ENCODE data around the gene CRYBG1.
A peak's percentile ranks its signal among the peaks of the same experiment; 100 is the strongest.
"Not testable (repeated sequence)": the region's sequence is repeated elsewhere in the genome, so short reads cannot be mapped to it uniquely, and the experiment has no call there.

CRYBG1 gene

DNA sequence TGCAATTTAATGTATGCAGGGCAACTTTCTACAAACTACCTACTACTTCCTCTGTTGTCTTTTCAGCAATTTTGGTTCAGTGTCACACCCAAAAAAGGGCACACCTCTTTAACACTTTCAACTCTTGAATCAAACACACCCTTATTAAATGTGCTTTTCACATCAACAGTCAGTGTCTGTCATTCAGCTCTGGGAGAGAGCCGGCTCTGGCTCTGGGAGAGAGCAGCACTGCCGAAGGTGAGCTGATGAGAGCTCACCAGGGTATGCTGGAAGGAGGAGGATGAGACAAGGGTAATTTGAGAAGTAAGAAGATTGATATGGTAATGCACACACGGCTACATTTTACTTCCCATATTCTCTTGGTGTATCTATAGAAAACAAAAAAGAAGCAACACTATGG, 134.5 kb downstream of the CRYBG1 start:
- DNase-seq (ENCODE audit: low read depth in 4 of 4, low spot score in 1 of 4), result no peak

DNA sequence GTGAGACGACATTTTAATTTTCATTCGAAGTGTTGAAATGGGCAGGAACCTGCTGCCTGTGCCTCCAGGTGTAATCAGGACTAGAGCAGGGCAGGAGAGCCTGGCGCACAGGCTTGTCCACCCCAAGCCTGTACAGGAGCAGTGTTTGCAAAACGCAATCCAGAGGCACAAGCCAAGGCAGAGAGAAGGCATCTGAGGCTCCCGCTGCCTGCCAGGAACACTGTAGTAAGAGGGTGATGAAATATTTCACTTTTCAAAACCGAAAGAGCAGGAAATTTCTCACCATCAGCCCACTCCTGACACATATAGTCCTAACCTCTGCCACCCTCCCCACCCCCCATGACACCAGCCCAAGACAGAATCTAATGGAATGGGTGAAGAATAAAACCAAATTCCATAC, 136.3 kb downstream of the CRYBG1 start:
- DNase-seq (ENCODE audit: low read depth in 4 of 4, low spot score in 1 of 4), result no peak

DNA sequence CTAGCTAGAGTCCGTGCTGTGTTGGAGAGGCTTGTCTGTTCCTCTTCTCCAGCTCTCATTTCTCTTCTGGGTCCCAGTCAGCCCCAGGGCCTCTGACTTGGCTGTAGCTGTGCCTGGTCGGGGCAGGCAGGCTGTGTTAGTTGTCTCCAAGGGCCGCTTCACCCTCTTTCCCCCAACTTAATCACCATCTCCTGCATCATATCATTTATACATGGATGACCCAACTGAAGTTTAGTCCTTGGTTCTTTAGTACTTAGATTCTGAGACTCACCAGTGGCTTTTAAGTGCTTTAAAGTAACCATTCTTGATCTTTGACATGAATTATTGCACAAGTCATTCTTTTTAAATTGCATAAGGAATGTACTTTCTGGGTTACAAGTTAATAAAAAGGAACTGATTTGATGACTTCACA, 141.4 kb downstream of the CRYBG1 start:
- DNase-seq (ENCODE audit: low read depth in 4 of 4, low spot score in 1 of 4), result no peak

DNA sequence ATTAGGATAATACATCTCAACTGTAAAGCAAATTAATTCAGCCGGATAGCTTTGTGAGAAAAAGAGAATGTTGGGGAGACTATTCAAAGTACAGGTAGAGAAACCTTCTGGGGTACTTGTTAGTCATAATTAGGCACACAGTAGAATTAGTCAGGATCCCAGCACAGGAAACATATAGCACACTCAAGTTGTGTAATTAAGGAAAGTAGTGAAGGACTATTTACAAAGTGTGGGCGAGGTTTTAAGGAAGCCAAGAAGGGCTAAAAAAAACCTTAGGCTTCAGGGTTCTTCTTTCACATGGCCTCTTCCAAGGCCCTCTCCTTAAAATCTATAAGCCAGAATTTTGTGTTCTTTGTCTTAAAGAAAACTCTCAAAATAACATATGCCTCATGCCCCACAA, 142.0 kb downstream of the CRYBG1 start:
- DNase-seq (ENCODE audit: low read depth in 4 of 4, low spot score in 1 of 4), result no peak

DNA sequence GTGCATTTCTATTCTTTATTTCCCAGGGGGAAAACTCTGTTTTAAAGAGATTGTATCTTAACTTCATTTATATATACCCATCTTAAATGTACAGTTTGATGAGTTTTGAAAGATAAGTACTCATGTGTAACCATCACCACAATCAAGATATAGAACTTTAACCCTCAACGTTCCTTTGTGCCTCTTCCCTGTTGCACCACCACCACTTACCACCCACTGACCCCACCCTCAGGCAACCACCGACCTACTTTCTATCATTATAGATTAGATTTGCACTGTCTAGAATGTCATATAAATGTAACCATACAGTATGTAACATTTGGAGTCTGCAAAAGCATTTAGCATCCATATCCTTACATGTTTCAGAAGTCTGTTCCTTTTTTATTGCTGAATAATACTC, 147.8 kb downstream of the CRYBG1 start:
- DNase-seq (ENCODE audit: low read depth in 4 of 4, low spot score in 1 of 4), result no peak

DNA sequence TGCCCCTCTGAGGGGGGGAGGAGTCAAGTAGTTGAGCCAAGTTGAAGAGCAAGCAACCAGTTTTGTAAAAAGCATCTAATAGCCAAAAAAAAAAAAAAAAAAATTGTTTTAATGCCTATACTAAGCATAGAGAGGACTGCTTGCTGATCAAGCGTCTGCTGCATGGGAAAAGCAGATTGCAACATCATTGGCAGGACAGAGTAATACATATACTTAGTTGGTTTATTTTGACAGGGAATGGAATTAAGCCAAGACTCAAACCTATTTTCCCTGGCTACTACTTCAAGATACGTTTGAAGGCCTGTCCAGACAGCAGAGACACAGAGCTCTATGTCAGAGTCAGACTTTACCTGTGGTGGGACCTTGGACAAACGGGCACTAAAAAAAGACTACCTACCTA, 148.3 kb downstream of the CRYBG1 start:
- no peak for DNase-seq (ENCODE audit: low read depth in 4 of 4, low spot score in 1 of 4)

DNA sequence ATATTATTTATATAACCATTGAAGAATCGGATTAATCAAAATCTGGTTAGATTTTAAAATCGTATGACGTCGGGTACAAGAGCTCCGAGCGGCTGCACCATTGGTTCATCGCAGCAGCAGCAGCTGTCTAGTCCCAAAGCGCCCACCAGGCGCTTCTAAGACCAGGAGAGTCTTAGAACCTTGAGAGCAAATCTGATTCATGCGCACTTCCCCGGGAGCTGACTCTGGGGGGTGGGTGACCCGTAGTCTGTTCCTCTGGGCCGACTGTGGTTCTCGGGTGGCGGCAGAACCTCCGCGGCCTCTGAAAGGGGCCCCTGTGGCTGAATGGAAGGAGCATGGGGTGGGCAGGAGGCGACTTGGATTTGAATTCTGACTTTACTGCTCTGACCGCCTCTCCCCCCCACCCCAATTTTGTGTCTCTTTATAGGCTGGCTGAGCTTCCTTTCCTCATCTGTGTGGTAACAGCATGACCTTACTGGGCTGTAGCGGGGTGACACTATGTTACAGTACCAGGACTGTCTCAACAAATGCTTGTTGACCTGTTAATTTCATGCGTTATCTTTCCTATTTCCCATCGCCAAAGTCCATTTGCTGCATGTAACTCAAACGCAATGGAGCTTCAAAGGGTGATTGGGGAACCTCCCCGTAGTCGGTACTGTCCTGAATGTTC, 149.0 kb downstream of the CRYBG1 start:
- DNase-seq (ENCODE audit: low read depth in 4 of 4, low spot score in 1 of 4), result no peak

DNA sequence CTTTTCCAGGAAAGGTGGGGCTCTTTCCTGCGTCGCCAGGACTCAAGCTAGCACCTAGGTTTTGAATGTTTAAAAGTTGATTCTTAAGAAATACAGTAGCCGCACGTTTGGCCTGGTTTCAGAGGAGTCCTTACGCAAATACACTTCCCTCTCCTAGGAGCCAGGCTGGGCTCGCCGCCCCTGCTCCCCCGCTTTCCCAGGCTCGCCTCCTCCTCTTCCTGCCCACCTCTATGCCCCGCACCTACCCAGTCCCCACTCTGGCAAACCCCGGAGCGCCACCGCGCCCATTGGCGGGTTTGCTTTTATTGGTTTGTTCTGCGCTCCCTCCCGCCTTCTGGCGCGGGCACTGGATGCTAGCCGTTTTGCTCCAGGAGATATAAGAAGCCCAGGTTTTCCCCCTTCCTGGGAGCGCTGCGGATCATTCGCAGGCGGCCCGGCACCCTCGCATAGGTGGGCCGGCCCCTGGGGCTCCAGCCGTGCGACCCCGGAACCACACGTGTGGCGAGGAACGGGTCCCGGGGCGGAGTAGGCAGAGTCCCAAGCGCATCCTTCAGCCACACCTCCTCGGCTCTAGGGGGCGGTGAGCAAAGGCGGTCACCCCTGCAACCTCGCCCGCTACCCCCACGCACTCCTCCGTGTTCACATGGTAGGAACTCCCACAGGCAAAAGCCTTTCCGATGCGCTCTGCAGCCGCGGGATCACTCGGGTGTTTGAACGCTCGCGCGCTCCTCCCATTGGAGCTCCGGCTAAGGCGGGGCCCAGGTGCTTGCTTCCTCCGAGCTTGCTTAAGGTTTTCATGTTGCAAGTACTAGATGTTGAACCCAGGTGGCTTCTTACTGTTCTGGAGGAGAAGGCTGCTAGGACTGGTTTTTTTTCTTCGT, 149.8 kb downstream of the CRYBG1 start:
- peak in 2 of 4 experiments; percentile 50 to 68 for DNase-seq (ENCODE audit: low read depth in 4 of 4, low spot score in 1 of 4)

DNA sequence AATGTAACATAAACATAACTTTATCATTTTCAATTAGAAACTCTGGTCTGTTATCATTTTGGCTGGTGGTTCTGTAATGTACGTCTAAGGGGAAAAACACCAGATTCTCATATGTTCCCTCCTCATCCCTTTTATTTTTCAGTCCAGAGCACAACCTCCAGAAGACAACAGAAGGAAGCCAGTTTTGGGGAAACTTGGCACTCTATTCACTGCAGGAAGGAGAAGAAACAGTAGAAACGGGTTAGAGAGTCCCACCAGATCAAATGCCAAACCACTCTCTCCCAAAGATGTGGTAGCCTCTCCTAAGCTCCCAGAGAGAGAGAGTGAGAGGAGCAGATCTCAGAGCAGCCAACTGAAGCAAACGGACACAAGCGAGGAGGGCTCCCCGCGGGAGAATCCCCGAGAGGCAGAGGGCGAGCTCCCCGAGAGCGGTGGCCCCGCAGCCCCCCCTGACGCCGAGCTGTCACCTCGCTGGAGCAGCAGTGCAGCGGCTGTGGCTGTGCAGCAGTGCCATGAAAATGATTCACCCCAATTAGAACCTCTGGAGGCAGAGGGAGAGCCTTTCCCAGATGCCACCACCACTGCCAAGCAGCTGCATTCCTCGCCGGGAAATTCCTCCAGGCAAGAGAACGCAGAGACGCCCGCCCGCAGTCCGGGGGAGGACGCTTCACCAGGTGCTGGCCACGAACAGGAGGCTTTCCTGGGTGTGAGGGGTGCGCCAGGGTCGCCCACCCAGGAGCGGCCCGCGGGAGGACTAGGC, 151.0 kb downstream of the CRYBG1 start:
- no peak for DNase-seq (ENCODE audit: low read depth in 4 of 4, low spot score in 1 of 4)

DNA sequence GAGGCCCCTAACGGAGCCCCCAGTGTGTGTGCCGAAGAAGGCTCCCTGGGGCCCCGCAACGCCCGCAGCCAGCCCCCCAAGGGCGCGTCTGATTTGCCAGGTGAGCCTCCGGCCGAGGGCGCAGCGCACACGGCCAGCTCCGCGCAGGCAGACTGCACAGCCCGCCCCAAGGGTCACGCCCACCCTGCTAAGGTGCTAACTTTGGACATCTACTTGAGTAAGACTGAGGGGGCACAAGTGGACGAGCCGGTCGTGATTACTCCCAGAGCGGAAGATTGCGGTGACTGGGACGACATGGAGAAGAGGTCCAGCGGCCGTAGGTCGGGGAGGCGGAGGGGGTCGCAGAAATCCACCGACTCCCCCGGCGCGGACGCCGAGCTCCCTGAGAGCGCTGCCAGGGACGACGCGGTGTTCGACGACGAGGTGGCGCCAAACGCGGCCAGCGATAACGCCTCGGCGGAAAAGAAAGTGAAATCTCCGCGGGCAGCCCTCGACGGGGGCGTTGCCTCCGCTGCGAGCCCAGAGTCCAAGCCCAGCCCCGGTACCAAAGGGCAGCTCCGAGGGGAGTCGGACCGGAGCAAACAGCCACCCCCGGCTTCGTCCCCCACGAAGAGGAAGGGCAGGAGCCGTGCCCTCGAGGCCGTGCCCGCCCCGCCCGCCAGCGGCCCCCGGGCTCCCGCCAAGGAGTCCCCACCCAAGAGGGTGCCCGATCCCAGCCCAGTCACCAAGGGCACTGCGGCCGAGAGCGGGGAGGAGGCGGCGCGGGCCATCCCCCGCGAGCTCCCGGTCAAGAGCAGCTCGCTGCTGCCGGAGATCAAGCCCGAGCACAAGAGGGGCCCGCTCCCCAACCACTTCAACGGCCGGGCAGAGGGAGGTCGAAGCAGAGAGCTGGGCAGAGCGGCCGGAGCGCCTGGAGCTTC, 151.8 kb downstream of the CRYBG1 start:
- DNase-seq (ENCODE audit: low read depth in 4 of 4, low spot score in 1 of 4), result peak in 1 of 4 experiments; percentile 66

DNA sequence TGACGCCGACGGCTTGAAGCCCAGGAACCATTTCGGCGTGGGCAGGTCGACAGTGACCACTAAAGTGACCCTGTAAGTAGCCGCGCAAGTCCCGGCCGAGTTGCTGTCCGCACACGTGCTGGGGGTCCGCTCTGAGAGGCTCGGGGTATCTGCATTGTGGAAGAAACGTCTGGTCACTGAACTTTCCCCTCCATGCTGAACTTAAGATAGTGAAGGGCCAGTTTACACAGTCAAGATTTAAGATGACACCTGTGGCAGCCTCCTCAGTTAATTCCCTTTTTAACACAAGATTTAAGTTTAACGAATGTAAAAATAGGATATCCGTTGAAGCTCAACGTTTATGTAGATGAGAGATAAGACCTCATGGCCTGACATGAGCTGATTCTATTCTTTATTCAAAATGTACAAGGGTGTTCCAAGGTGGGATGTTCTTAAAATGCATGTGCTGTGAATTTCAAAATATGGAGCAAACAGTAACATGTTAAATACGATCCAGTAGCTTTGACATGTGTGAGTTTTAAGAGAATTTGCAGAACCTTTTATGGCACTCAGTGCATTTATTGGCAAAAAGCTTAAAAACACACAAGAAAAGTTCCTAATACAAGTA, 152.6 kb downstream of the CRYBG1 start:
- no peak for DNase-seq (ENCODE audit: low read depth in 4 of 4, low spot score in 1 of 4)

DNA sequence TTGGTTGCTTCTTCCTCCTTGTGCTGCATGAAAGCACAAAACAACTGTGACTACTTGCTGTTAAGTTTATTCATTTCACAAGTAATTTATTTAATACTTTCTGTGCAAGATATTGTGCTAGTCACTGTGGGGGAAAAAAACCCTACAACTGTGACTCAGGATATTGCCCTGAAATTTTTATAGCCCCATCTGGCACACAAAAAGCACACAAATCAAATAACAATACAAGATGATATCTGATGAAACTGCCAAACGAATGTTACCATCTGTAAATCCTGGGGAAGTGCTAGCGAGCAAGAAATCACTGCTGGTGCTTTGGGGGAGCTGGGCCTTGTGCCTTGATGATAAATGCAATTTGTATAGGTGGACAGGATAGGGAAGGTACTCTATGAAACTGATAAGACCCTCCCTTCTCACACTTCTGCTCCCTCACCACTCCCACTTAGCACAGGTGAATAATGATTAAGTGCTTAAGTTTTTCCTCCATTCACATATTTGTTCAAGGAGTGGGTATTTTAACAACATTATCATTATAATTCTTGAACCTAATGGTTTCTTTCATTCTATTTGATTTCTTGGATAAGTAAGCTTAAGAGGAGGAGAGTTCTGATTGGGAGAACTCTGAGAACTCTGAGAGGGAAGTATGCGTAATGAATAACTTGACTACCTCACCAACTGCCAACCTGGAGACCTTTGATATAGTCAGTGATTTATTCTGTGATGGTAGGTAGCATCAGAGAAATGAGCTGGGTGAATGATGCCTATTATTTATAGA, 153.5 kb downstream of the CRYBG1 start:
- DNase-seq (ENCODE audit: low read depth in 4 of 4, low spot score in 1 of 4), result no peak

DNA sequence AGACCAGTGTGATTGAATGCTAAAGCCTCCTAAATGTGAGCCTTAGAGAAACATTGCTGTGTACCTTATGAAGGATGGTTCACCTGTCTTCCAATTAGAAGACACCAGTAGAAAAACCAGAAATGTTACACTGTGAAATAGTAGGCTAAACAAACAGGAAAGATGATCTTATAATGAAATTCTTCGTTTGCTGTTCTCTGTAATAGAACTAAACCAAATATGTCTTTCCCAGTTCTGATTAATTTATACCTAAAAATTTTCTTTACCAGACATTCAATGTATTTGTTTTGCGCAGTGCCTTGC, 154.0 kb downstream of the CRYBG1 start:
- no peak for DNase-seq (ENCODE audit: low read depth in 4 of 4, low spot score in 1 of 4)

DNA sequence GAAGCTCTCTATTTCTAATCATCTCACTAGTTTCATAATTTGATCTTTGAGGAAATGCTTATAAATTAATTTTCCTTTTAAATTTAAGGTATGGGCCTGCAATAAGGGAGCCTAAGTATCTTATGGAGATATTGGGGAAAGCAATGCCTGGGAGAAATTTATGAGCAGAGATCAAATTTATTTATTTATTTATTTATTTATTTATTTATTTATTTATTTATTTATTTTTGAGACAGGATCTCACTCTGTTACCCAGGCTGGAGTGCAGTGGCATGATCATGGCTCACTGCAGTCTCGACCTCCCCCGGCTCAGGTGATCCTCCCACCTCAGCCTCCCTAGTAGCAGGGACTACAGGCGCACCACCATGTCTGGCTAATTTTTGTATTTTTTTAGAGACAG, 155.1 kb downstream of the CRYBG1 start:
- DNase-seq (ENCODE audit: low read depth in 4 of 4, low spot score in 1 of 4), result not testable (repeated sequence)

DNA sequence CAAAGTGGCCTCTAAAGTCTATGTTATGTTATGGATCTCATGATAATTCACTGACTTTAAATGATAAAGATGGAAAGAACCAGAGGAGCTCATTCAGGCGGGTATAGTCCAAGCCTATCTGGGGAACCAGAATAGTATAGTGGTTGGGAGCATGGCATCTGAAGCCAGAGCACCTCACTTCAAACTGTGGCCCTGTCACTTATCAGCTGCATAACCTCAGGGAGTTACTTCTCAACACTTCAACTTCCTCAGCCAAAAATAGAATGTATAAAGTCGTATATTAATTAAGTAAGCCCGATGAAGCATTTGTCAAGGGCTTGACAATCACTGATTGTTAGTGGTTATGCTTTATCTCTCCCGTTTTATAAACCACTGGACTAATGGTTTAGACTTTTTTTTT, 156.1 kb downstream of the CRYBG1 start:
- no peak for DNase-seq (ENCODE audit: low read depth in 4 of 4, low spot score in 1 of 4)

DNA sequence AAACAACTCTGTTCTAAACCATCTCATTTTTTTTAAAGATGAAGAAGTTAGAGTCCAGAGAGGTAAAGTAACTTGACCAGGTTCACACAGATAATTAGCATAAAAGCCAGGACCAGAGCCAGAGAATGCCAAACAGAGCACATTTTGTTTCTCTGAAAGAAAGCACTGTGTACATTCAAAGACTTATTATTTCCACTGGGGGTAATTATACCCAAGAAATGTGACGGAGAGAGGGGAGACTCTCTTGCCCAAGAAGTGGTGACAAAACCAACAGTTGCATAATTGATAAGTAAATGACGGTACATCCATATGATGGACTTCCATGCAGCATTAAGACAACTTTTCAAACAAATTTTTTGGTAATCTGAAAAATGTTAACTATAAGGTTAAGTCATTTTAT, 157.2 kb downstream of the CRYBG1 start:
- DNase-seq (ENCODE audit: low read depth in 4 of 4, low spot score in 1 of 4), result no peak

DNA sequence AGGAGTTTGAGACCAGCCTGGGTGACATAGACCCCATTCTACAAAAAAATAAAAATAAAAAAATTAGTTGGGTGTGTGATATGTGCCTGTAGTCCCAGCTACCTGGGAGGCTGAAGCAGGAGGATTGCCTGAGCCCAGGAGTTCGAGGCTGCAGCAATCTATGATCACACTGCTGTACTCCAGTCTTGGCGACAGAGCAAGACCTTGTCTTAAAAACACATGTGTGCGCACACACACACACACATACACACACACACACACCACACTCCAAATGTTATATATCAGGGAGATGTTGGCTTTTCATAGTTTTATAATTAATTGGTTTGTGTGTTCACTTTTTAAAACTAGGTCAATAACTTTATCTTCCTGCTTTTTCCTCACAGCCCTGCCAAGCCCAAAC, 158.2 kb downstream of the CRYBG1 start:
- no peak for DNase-seq (ENCODE audit: low read depth in 4 of 4, low spot score in 1 of 4)

DNA sequence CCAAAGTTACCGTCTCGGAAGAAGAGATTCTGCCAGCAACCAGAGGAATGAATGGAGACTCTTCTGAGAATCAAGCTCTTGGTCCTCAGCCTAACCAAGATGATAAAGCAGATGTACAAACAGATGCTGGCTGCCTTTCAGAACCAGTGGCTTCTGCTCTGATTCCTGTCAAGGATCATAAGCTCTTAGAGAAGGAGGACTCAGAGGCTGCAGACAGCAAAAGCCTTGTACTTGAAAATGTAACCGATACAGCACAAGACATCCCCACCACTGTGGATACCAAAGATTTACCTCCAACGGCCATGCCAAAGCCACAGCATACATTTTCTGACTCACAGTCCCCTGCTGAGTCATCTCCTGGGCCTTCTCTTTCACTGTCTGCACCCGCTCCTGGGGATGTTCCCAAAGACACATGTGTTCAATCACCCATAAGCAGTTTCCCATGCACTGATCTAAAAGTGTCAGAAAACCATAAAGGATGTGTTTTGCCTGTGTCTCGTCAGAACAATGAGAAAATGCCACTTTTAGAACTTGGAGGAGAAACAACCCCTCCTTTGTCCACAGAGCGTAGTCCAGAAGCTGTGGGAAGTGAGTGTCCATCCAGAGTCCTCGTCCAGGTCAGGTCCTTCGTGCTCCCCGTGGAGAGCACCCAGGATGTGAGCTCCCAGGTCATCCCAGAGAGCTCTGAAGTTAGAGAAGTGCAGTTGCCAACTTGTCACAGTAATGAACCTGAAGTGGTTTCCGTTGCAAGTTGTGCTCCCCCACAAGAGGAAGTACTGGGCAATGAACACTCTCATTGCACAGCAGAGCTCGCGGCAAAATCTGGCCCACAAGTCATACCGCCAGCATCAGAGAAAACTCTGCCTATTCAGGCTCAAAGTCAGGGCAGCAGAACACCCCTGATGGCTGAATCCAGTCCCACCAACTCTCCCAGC, 159.2 kb downstream of the CRYBG1 start:
- DNase-seq (ENCODE audit: low read depth in 4 of 4, low spot score in 1 of 4), result peak in 2 of 4 experiments; percentile 66 to 74

Data from stimulated activated CD4-positive, alpha-beta T cell treated with anti-CD3 and anti-CD28 coated beads, Interleukin-1b, Interleukin-23, amount 100 ng/mL, for 24 hours (primary cell).